HCT116 (cell line): ENCODE results near the gene FBXO21. TPM values are rescaled to one million over a fixed set of nuclear protein-coding genes. Genes with fewer than 3 reads are reported as not detected.

Experiments used
- ATAC-seq: fragments of 200-7000 bp; cut with Tn5 transposase; 2 replicates; pipeline ENCODE4 v1.9.1; 2020; ENCODE audit warnings: mild to moderate bottlenecking, moderate library complexity
- BruUV-seq: library from RNA; stranded (reverse); fragments of 400-500 nt; replicated peaks from 2 replicates; lab custom pipeline; 2021; lab: Mats Ljungman, UMichigan
- CTCF ChIA-PET: fragments of 300-600 bp; sonication (Branson Sonifier 250); formaldehyde crosslinking; loops from one replicate; lab custom pipeline; 2021; ENCODE audit warnings: antibody characterized with exemption; lab: Charles Lee
- POLR2A ChIA-PET: fragments of 300-600, 350-600 bp; sonication (Branson Sonifier 250); formaldehyde crosslinking; loops from one replicate; lab custom pipeline; 2021; ENCODE audit warnings: antibody characterized with exemption; lab: Charles Lee
- RAD21 ChIA-PET, 2 experiments: fragments of 300-600 bp; sonication (Branson Sonifier 250); formaldehyde crosslinking; loops; one replicate each; lab custom pipeline; 2023; ENCODE audit warnings: low total read pairs in 2 of 2; ENCODE audit not compliant: uncharacterized antibody in 2 of 2, unreplicated experiment in 2 of 2, low non-redundant PET in 1 of 2; lab: Charles Lee
- DNase-seq: peaks from one replicate; pipeline ENCODE4 v3.0.0-alpha.2; 2010; ENCODE audit warnings: low read depth, low spot score
- H2AFZ ChIP-seq: fragments of 200-600 bp; shearing (Covaris generic), sonication (generic); 2 replicates; pipeline ENCODE4 v1.6.1; 2017; ENCODE audit warnings: low read depth, mixed run types, mixed read lengths, antibody characterized with exemption, low read length; ENCODE audit not compliant: poor library complexity, severe bottlenecking
- H3K27ac ChIP-seq: 2 replicates; pipeline ENCODE4 v1.5.1; 2012; ENCODE audit warnings: low read depth, low read length
- H3K27me3 ChIP-seq: fragments of 200-600 bp; sonication (generic); 2 replicates; pipeline ENCODE4 v1.6.1; 2016; ENCODE audit warnings: mixed run types, low read length, mixed read lengths; ENCODE audit not compliant: insufficient read depth
- H3K36me3 ChIP-seq, 2 experiments: fragments of 200-500 bp in 1 of 2; fragments of 200-600 bp in 1 of 2; sonication (Bioruptor generic) in 1 of 2; sonication (generic) in 1 of 2; 2 replicates each; pipeline versions ENCODE4 v1.5.1 to v1.6.1; 2014 to 2016; ENCODE audit warnings: low read length in 2 of 2, inconsistent platforms in 1 of 2, mixed read lengths in 1 of 2, mixed run types in 1 of 2; ENCODE audit not compliant: insufficient read depth in 2 of 2, control insufficient read depth in 1 of 2
- H3K4me1 ChIP-seq, 2 experiments: fragments of 200-600 bp in 1 of 2; sonication (generic) in 1 of 2; 2 replicates each; pipeline versions ENCODE4 v1.5.1 to v1.6.1; 2012 to 2017; ENCODE audit warnings: low read length in 2 of 2, inconsistent platforms in 1 of 2, mild to moderate bottlenecking in 1 of 2, mixed read lengths in 1 of 2, mixed run types in 1 of 2, moderate library complexity in 1 of 2; ENCODE audit not compliant: insufficient read depth in 2 of 2, control insufficient read depth in 1 of 2
- H3K4me2 ChIP-seq: fragments of 200-600 bp; sonication (generic); 2 replicates; pipeline ENCODE4 v1.6.1; 2017; ENCODE audit warnings: mixed run types, low read length, mixed read lengths
- H3K4me3 ChIP-seq, 2 experiments: fragments of 200-600 bp in 1 of 2; sonication (generic) in 1 of 2; replicated peaks in 1 of 2; 2 replicates each; pipeline ENCODE4 v1.5.1; 2011 to 2016; ENCODE audit warnings: low read length in 2 of 2, control low read depth in 1 of 2, low read depth in 1 of 2, mild to moderate bottlenecking in 1 of 2, mixed read lengths in 1 of 2, mixed run types in 1 of 2
- H3K79me2 ChIP-seq: fragments of 200-600 bp; sonication (generic); 2 replicates; pipeline ENCODE4 v1.6.1; 2017; ENCODE audit warnings: mild to moderate bottlenecking, mixed run types, low read length, moderate library complexity, mixed read lengths; ENCODE audit not compliant: insufficient read depth
- H3K9ac ChIP-seq: fragments of 200-600 bp; sonication (generic); 2 replicates; pipeline ENCODE4 v1.6.1; 2016; ENCODE audit warnings: low read length, mixed read lengths
- H3K9me2 ChIP-seq: fragments of 200-600 bp; sonication (generic), shearing (Covaris generic); 2 replicates; pipeline ENCODE4 v1.6.1; 2017; ENCODE audit warnings: mixed run types, mild to moderate bottlenecking, moderate library complexity; ENCODE audit not compliant: insufficient read depth
- H3K9me3 ChIP-seq, 2 experiments: fragments of 200-500 bp in 1 of 2; fragments of 200-600 bp in 1 of 2; sonication (Bioruptor generic) in 1 of 2; sonication (generic) in 1 of 2; 2 replicates each; pipeline ENCODE4 v1.6.1; 2014 to 2017; ENCODE audit warnings: low read length in 2 of 2, mixed read lengths in 2 of 2, inconsistent platforms in 1 of 2, low read depth in 1 of 2, mild to moderate bottlenecking in 1 of 2, mixed run types in 1 of 2, moderate library complexity in 1 of 2; ENCODE audit not compliant: control insufficient read depth in 1 of 2, insufficient read depth in 1 of 2
- H4K20me1 ChIP-seq: fragments of 200-600 bp; sonication (generic), shearing (Covaris generic); 2 replicates; pipeline ENCODE4 v1.6.1; 2017; ENCODE audit warnings: mixed run types, mild to moderate bottlenecking, moderate library complexity; ENCODE audit not compliant: insufficient read depth
- ATF3 ChIP-seq: IDR thresholded peaks from 2 replicates; pipeline ENCODE4 v1.6.1; 2012
- CTCF ChIP-seq, 3 experiments: fragments of 200-600 bp in 1 of 3; sonication (generic) in 1 of 3; IDR thresholded peaks in 2 of 3; conservative IDR thresholded peaks in 1 of 3; 2 replicates each; pipeline ENCODE4 v1.5.1; 2012 to 2017; ENCODE audit warnings: low read depth in 2 of 3, low read length in 2 of 3, antibody characterized with exemption in 1 of 3, borderline replicate concordance in 1 of 3, control low read depth in 1 of 3, mild to moderate bottlenecking in 1 of 3, mixed read lengths in 1 of 3, mixed run types in 1 of 3, moderate library complexity in 1 of 3; ENCODE audit not compliant: insufficient read depth in 1 of 3
- EGR1 ChIP-seq: IDR thresholded peaks from 2 replicates; pipeline ENCODE4 v1.6.1; 2012; ENCODE audit warnings: low read depth
- EZH2 ChIP-seq: fragments of 200-600 bp; sonication (generic); IDR thresholded peaks from 2 replicates; pipeline ENCODE4 v1.6.1; 2017; ENCODE audit warnings: antibody characterized with exemption, mixed run types
- EZH2phosphoT487 ChIP-seq: fragments of 200-600 bp; IDR thresholded peaks from 2 replicates; pipeline ENCODE4 v1.6.1; 2018; ENCODE audit warnings: antibody characterized with exemption, borderline replicate concordance
- POLR2A ChIP-seq: IDR thresholded peaks from 2 replicates; pipeline ENCODE4 v1.7.0; 2011; ENCODE audit warnings: borderline replicate concordance; ENCODE audit not compliant: insufficient read depth, insufficient read length; ENCODE audit errors: extremely low read depth
- POLR2AphosphoS5 ChIP-seq: IDR thresholded peaks from 2 replicates; pipeline ENCODE4 v1.6.1; 2011; ENCODE audit warnings: mild to moderate bottlenecking, low read depth, low read length, moderate library complexity
- SIN3A ChIP-seq: IDR thresholded peaks from 2 replicates; pipeline ENCODE4 v1.6.1; 2012; ENCODE audit warnings: low read depth
- SRF ChIP-seq: IDR thresholded peaks from 2 replicates; pipeline ENCODE4 v1.6.1; 2012; ENCODE audit warnings: low read depth
- TCF7L2 ChIP-seq: IDR thresholded peaks from 2 replicates; pipeline ENCODE4 v1.7.0; 2011; ENCODE audit warnings: borderline replicate concordance, inconsistent platforms; ENCODE audit not compliant: insufficient read depth, insufficient read length; ENCODE audit errors: extremely low read depth
- YY1 ChIP-seq: IDR thresholded peaks from 2 replicates; pipeline ENCODE4 v1.6.1; 2011; ENCODE audit warnings: low read length, low read depth, moderate library complexity, mild to moderate bottlenecking; ENCODE audit not compliant: insufficient replicate concordance; ENCODE audit errors: extremely low read depth
- intact Hi-C: fragments of 100-400 bp; cut with micrococcal nuclease; formaldehyde crosslinking; loops from 2 replicates; pipeline ENCODE4 v1.10.0; 2022
- total RNA-seq: library from RNA; stranded (reverse); gene quantifications from one replicate; pipeline ENCODE4 v1.2.1, GENCODE V29; 2021; ENCODE audit not compliant: unreplicated experiment
- TF ChIP-seq, protein P1 (sequence below): IDR thresholded peaks from 2 replicates; pipeline ENCODE4 v1.6.1; 2012
- TF ChIP-seq, protein P2 (sequence below): IDR thresholded peaks from 2 replicates; pipeline ENCODE4 v1.6.1; 2011; ENCODE audit warnings: mild to moderate bottlenecking, low read length, moderate library complexity; ENCODE audit not compliant: insufficient replicate concordance; ENCODE audit errors: extremely low read depth

The FBXO21 gene
- total RNA-seq, 1 experiment from 2014 or later = 45.5 TPM

- no peaks in the 10 kb centered on the region for H3K27me3 ChIP-seq
- intact Hi-C loops = no loop called here
Observed at GRCh38 chr12:117178301-117178700, 12.0 kb downstream of the FBXO21 start.

More at GRCh38 chr12:117178301-117178700, 12.0 kb downstream of the FBXO21 start:
- H3K4me1 ChIP-seq = no peaks in the 10 kb centered on the region
- ATAC-seq (no peak), DNase-seq (no peak)
- 0 out of 4 replicates have a peak, but pooled peaks cover 0 to 3% of the 10 kb centered on the region in 2 experiments for H3K9me3 ChIP-seq
- TF ChIP-seq SRF (no peak), POLR2AphosphoS5 (no peak), SIN3A (no peak), EZH2phosphoT487 (no peak), ATF3 (no peak), EZH2 (no peak), TCF7L2 (no peak), EGR1 (no peak), POLR2A (no peak), CTCF (IDR thresholded peaks at IDR 0.05 in 2 of 3, conservative IDR thresholded peaks at IDR 0.05 in 1 of 3; ENCODE audit: borderline replicate concordance in 1 of 3, insufficient read depth in 1 of 3, low read depth in 2 of 3, low read length in 2 of 3) (no peak), YY1 (no peak)
- TF ChIP-seq, protein P1, sequence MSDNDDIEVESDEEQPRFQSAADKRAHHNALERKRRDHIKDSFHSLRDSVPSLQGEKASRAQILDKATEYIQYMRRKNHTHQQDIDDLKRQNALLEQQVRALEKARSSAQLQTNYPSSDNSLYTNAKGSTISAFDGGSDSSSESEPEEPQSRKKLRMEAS = no peak
- TF ChIP-seq, protein P2, sequence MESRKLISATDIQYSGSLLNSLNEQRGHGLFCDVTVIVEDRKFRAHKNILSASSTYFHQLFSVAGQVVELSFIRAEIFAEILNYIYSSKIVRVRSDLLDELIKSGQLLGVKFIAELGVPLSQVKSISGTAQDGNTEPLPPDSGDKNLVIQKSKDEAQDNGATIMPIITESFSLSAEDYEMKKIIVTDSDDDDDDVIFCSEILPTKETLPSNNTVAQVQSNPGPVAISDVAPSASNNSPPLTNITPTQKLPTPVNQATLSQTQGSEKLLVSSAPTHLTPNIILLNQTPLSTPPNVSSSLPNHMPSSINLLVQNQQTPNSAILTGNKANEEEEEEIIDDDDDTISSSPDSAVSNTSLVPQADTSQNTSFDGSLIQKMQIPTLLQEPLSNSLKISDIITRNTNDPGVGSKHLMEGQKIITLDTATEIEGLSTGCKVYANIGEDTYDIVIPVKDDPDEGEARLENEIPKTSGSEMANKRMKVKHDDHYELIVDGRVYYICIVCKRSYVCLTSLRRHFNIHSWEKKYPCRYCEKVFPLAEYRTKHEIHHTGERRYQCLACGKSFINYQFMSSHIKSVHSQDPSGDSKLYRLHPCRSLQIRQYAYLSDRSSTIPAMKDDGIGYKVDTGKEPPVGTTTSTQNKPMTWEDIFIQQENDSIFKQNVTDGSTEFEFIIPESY = no peak
- no peak overlapping the region for H3K27ac ChIP-seq
- H3K79me2 ChIP-seq = no peaks in the 10 kb centered on the region; the same call in 1 of the 2 replicates
- H3K4me3 ChIP-seq = no peak overlapping the region
- RAD21 ChIA-PET = no interaction called here
- CTCF ChIA-PET = no interaction called here
- no TSS peak for BruUV-seq
- peaks cover 38 to 46% of the 10 kb centered on the region in 2 experiments for H3K36me3 ChIP-seq
- POLR2A ChIA-PET = no interaction called here
- no peaks in the 10 kb centered on the region for H4K20me1 ChIP-seq
- no peak overlapping the region for H3K4me2 ChIP-seq
- H2AFZ ChIP-seq = no peak overlapping the region
- H3K9me2 ChIP-seq = no peaks in the 10 kb centered on the region
- H3K9ac ChIP-seq = no peak overlapping the region
